SK-N-SH (cell line): ENCODE data around the gene HECW1.

Experiments used
- CTCF ChIP-seq: fragments of 200-600 bp; sonication (generic); IDR thresholded peaks from 2 replicates; pipeline ENCODE4 v1.6.1; 2017; ENCODE audit warnings: antibody characterized with exemption, mild to moderate bottlenecking, moderate library complexity
- GATA2 ChIP-seq: sonication (generic); formaldehyde crosslinking; IDR thresholded peaks from 2 replicates; pipeline ENCODE4 v1.5.0; 2020; ENCODE audit warnings: mild to moderate bottlenecking, missing genetic modification reagents
- PBX3 ChIP-seq: IDR thresholded peaks from 2 replicates; pipeline ENCODE4; 2012
- RAD21 ChIP-seq: IDR thresholded peaks from 2 replicates; pipeline ENCODE4 v1.6.1; 2012; ENCODE audit warnings: mild to moderate bottlenecking, low read length
- TCF12 ChIP-seq: IDR thresholded peaks from 2 replicates; pipeline ENCODE4 v1.4.0; 2012
- TF ChIP-seq, protein P1 (sequence below): fragments of 150-350 bp; IDR thresholded peaks from 2 replicates; pipeline ENCODE4 v1.6.1; 2017; ENCODE audit warnings: antibody characterized with exemption, low read length, low read depth, borderline replicate concordance

GRCh38 chr7:43195768-43196167, 83.3 kb downstream of the HECW1 start:
- TF ChIP-seq, protein P1, sequence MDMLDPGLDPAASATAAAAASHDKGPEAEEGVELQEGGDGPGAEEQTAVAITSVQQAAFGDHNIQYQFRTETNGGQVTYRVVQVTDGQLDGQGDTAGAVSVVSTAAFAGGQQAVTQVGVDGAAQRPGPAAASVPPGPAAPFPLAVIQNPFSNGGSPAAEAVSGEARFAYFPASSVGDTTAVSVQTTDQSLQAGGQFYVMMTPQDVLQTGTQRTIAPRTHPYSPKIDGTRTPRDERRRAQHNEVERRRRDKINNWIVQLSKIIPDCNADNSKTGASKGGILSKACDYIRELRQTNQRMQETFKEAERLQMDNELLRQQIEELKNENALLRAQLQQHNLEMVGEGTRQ: no peak
- TF ChIP-seq RAD21 (no peak), CTCF (no peak), TCF12 (no peak), PBX3 (no peak), GATA2 (CRISPR knock-in tag) (no peak)
